HCT116 (cell line): ENCODE results near the gene DENND1A. TPM values are rescaled to one million over a fixed set of nuclear protein-coding genes. Genes with fewer than 3 reads are reported as not detected.

Experiments used
- ATAC-seq: fragments of 200-7000 bp; cut with Tn5 transposase; 2 replicates; pipeline ENCODE4 v1.9.1; 2020; ENCODE audit warnings: mild to moderate bottlenecking, moderate library complexity
- BruUV-seq: library from RNA; stranded (reverse); fragments of 400-500 nt; replicated peaks from 2 replicates; lab custom pipeline; 2021; lab: Mats Ljungman, UMichigan
- CTCF ChIA-PET: fragments of 300-600 bp; sonication (Branson Sonifier 250); formaldehyde crosslinking; loops from one replicate; lab custom pipeline; 2021; ENCODE audit warnings: antibody characterized with exemption; lab: Charles Lee
- POLR2A ChIA-PET: fragments of 300-600, 350-600 bp; sonication (Branson Sonifier 250); formaldehyde crosslinking; loops from one replicate; lab custom pipeline; 2021; ENCODE audit warnings: antibody characterized with exemption; lab: Charles Lee
- RAD21 ChIA-PET, 2 experiments: fragments of 300-600 bp; sonication (Branson Sonifier 250); formaldehyde crosslinking; loops; one replicate each; lab custom pipeline; 2023; ENCODE audit warnings: low total read pairs in 2 of 2; ENCODE audit not compliant: uncharacterized antibody in 2 of 2, unreplicated experiment in 2 of 2, low non-redundant PET in 1 of 2; lab: Charles Lee
- DNase-seq: peaks from one replicate; pipeline ENCODE4 v3.0.0-alpha.2; 2010; ENCODE audit warnings: low read depth, low spot score
- H2AFZ ChIP-seq: fragments of 200-600 bp; shearing (Covaris generic), sonication (generic); 2 replicates; pipeline ENCODE4 v1.6.1; 2017; ENCODE audit warnings: low read depth, mixed run types, mixed read lengths, antibody characterized with exemption, low read length; ENCODE audit not compliant: poor library complexity, severe bottlenecking
- H3K27ac ChIP-seq: 2 replicates; pipeline ENCODE4 v1.5.1; 2012; ENCODE audit warnings: low read depth, low read length
- H3K27me3 ChIP-seq: fragments of 200-600 bp; sonication (generic); 2 replicates; pipeline ENCODE4 v1.6.1; 2016; ENCODE audit warnings: mixed run types, low read length, mixed read lengths; ENCODE audit not compliant: insufficient read depth
- H3K36me3 ChIP-seq, 2 experiments: fragments of 200-500 bp in 1 of 2; fragments of 200-600 bp in 1 of 2; sonication (Bioruptor generic) in 1 of 2; sonication (generic) in 1 of 2; 2 replicates each; pipeline versions ENCODE4 v1.5.1 to v1.6.1; 2014 to 2016; ENCODE audit warnings: low read length in 2 of 2, inconsistent platforms in 1 of 2, mixed read lengths in 1 of 2, mixed run types in 1 of 2; ENCODE audit not compliant: insufficient read depth in 2 of 2, control insufficient read depth in 1 of 2
- H3K4me1 ChIP-seq, 2 experiments: fragments of 200-600 bp in 1 of 2; sonication (generic) in 1 of 2; 2 replicates each; pipeline versions ENCODE4 v1.5.1 to v1.6.1; 2012 to 2017; ENCODE audit warnings: low read length in 2 of 2, inconsistent platforms in 1 of 2, mild to moderate bottlenecking in 1 of 2, mixed read lengths in 1 of 2, mixed run types in 1 of 2, moderate library complexity in 1 of 2; ENCODE audit not compliant: insufficient read depth in 2 of 2, control insufficient read depth in 1 of 2
- H3K4me2 ChIP-seq: fragments of 200-600 bp; sonication (generic); 2 replicates; pipeline ENCODE4 v1.6.1; 2017; ENCODE audit warnings: mixed run types, low read length, mixed read lengths
- H3K4me3 ChIP-seq, 2 experiments: fragments of 200-600 bp in 1 of 2; sonication (generic) in 1 of 2; replicated peaks in 1 of 2; 2 replicates each; pipeline ENCODE4 v1.5.1; 2011 to 2016; ENCODE audit warnings: low read length in 2 of 2, control low read depth in 1 of 2, low read depth in 1 of 2, mild to moderate bottlenecking in 1 of 2, mixed read lengths in 1 of 2, mixed run types in 1 of 2
- H3K79me2 ChIP-seq: fragments of 200-600 bp; sonication (generic); 2 replicates; pipeline ENCODE4 v1.6.1; 2017; ENCODE audit warnings: mild to moderate bottlenecking, mixed run types, low read length, moderate library complexity, mixed read lengths; ENCODE audit not compliant: insufficient read depth
- H3K9ac ChIP-seq: fragments of 200-600 bp; sonication (generic); 2 replicates; pipeline ENCODE4 v1.6.1; 2016; ENCODE audit warnings: low read length, mixed read lengths
- H3K9me2 ChIP-seq: fragments of 200-600 bp; sonication (generic), shearing (Covaris generic); 2 replicates; pipeline ENCODE4 v1.6.1; 2017; ENCODE audit warnings: mixed run types, mild to moderate bottlenecking, moderate library complexity; ENCODE audit not compliant: insufficient read depth
- H3K9me3 ChIP-seq, 2 experiments: fragments of 200-500 bp in 1 of 2; fragments of 200-600 bp in 1 of 2; sonication (Bioruptor generic) in 1 of 2; sonication (generic) in 1 of 2; 2 replicates each; pipeline ENCODE4 v1.6.1; 2014 to 2017; ENCODE audit warnings: low read length in 2 of 2, mixed read lengths in 2 of 2, inconsistent platforms in 1 of 2, low read depth in 1 of 2, mild to moderate bottlenecking in 1 of 2, mixed run types in 1 of 2, moderate library complexity in 1 of 2; ENCODE audit not compliant: control insufficient read depth in 1 of 2, insufficient read depth in 1 of 2
- H4K20me1 ChIP-seq: fragments of 200-600 bp; sonication (generic), shearing (Covaris generic); 2 replicates; pipeline ENCODE4 v1.6.1; 2017; ENCODE audit warnings: mixed run types, mild to moderate bottlenecking, moderate library complexity; ENCODE audit not compliant: insufficient read depth
- EGR1 ChIP-seq: IDR thresholded peaks from 2 replicates; pipeline ENCODE4 v1.6.1; 2012; ENCODE audit warnings: low read depth
- EZH2phosphoT487 ChIP-seq: fragments of 200-600 bp; IDR thresholded peaks from 2 replicates; pipeline ENCODE4 v1.6.1; 2018; ENCODE audit warnings: antibody characterized with exemption, borderline replicate concordance
- FOSL1 ChIP-seq: IDR thresholded peaks from 2 replicates; pipeline ENCODE4 v1.6.1; 2012; ENCODE audit warnings: low read depth
- POLR2A ChIP-seq: IDR thresholded peaks from 2 replicates; pipeline ENCODE4 v1.7.0; 2011; ENCODE audit warnings: borderline replicate concordance; ENCODE audit not compliant: insufficient read depth, insufficient read length; ENCODE audit errors: extremely low read depth
- RAD21 ChIP-seq: IDR thresholded peaks from 2 replicates; pipeline ENCODE4 v1.6.1; 2012; ENCODE audit warnings: low read depth, mild to moderate bottlenecking
- SP1 ChIP-seq: IDR thresholded peaks from 2 replicates; pipeline ENCODE4 v1.6.1; 2012; ENCODE audit warnings: low read depth
- YY1 ChIP-seq: IDR thresholded peaks from 2 replicates; pipeline ENCODE4 v1.6.1; 2011; ENCODE audit warnings: low read length, low read depth, moderate library complexity, mild to moderate bottlenecking; ENCODE audit not compliant: insufficient replicate concordance; ENCODE audit errors: extremely low read depth
- ZFX ChIP-seq: fragments of 450-650 bp; IDR thresholded peaks from 2 replicates; pipeline ENCODE4 v1.6.1; 2017
- intact Hi-C: fragments of 100-400 bp; cut with micrococcal nuclease; formaldehyde crosslinking; loops from 2 replicates; pipeline ENCODE4 v1.10.0; 2022
- total RNA-seq: library from RNA; stranded (reverse); gene quantifications from one replicate; pipeline ENCODE4 v1.2.1, GENCODE V29; 2021; ENCODE audit not compliant: unreplicated experiment
- TF ChIP-seq, protein P1 (sequence below), 3 experiments: fragments of 200-600 bp in 1 of 3; sonication (generic) in 1 of 3; IDR thresholded peaks in 2 of 3; conservative IDR thresholded peaks in 1 of 3; 2 replicates each; pipeline ENCODE4 v1.5.1; 2012 to 2017; ENCODE audit warnings: low read depth in 2 of 3, low read length in 2 of 3, antibody characterized with exemption in 1 of 3, borderline replicate concordance in 1 of 3, control low read depth in 1 of 3, mild to moderate bottlenecking in 1 of 3, mixed read lengths in 1 of 3, mixed run types in 1 of 3, moderate library complexity in 1 of 3; ENCODE audit not compliant: insufficient read depth in 1 of 3

DENND1A gene
- total RNA-seq, 1 experiment from 2014 or later: 33.0 TPM

- no peaks in the 10 kb centered on the region for H3K9me3 ChIP-seq
- no peak overlapping the region for H2AFZ ChIP-seq
- no peak for DNase-seq
- intact Hi-C loops: no loop called here
- no peaks in the 10 kb centered on the region for H4K20me1 ChIP-seq
- no peaks in the 10 kb centered on the region for H3K79me2 ChIP-seq
- H3K9me2 ChIP-seq: no peaks in the 10 kb centered on the region
- ChIA-PET RAD21 (no interaction called here), POLR2A (no interaction called here), CTCF (no interaction called here)
- H3K36me3 ChIP-seq: no peaks in the 10 kb centered on the region
- TF ChIP-seq EZH2phosphoT487: no peak
- no peak for TF ChIP-seq YY1
- no peak for TF ChIP-seq EGR1
- TF ChIP-seq SP1: no peak
- TF ChIP-seq, protein P1, sequence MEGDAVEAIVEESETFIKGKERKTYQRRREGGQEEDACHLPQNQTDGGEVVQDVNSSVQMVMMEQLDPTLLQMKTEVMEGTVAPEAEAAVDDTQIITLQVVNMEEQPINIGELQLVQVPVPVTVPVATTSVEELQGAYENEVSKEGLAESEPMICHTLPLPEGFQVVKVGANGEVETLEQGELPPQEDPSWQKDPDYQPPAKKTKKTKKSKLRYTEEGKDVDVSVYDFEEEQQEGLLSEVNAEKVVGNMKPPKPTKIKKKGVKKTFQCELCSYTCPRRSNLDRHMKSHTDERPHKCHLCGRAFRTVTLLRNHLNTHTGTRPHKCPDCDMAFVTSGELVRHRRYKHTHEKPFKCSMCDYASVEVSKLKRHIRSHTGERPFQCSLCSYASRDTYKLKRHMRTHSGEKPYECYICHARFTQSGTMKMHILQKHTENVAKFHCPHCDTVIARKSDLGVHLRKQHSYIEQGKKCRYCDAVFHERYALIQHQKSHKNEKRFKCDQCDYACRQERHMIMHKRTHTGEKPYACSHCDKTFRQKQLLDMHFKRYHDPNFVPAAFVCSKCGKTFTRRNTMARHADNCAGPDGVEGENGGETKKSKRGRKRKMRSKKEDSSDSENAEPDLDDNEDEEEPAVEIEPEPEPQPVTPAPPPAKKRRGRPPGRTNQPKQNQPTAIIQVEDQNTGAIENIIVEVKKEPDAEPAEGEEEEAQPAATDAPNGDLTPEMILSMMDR (IDR thresholded peaks at IDR 0.05 in 2 of 3, conservative IDR thresholded peaks at IDR 0.05 in 1 of 3; ENCODE audit: borderline replicate concordance in 1 of 3, insufficient read depth in 1 of 3, low read depth in 2 of 3, low read length in 2 of 3): no peak
- TF ChIP-seq FOSL1: no peak
- no peak for TF ChIP-seq RAD21
- no peak for TF ChIP-seq ZFX
- TF ChIP-seq POLR2A: no peak
- H3K4me3 ChIP-seq: no peak overlapping the region
- no peak overlapping the region for H3K9ac ChIP-seq
- H3K27me3 ChIP-seq: no peaks in the 10 kb centered on the region
- no peak for ATAC-seq
- no peak overlapping the region for H3K4me2 ChIP-seq
- no peak overlapping the region for H3K27ac ChIP-seq
- H3K4me1 ChIP-seq: peaks cover 15 to 16% of the 10 kb centered on the region in 2 experiments
- BruUV-seq: no TSS peak
Measured at GRCh38 chr9:123378956-123379660, 550.8 kb downstream of the DENND1A start.
